Neural cell (in vitro differentiated cells): Measurements from ENCODE around the gene ZNF714.
"Not testable (repeated sequence)": the region's sequence is repeated elsewhere in the genome, so short reads cannot be mapped to it uniquely, and the experiment has no call there.

Experiments
- CTCF ChIP-seq: fragments of 450-650 bp; IDR thresholded peaks from 2 replicates; pipeline ENCODE4 v1.5.1; 2014; ENCODE audit warnings: antibody characterized with exemption, mild to moderate bottlenecking, moderate library complexity; ENCODE audit not compliant: poor library complexity, severe bottlenecking
- EP300 ChIP-seq: fragments of 450-650 bp; conservative IDR thresholded peaks from 2 replicates; pipeline ENCODE4 v1.6.1; 2014; ENCODE audit warnings: antibody characterized with exemption, mild to moderate bottlenecking, moderate library complexity; ENCODE audit not compliant: poor library complexity, severe bottlenecking
- EZH2 ChIP-seq: fragments of 200-600, 300-800 bp; shearing (Covaris generic), sonication (generic); IDR thresholded peaks from 2 replicates; pipeline ENCODE4 v1.6.1; 2014; ENCODE audit warnings: antibody characterized with exemption, low read length, borderline replicate concordance, mild to moderate bottlenecking; ENCODE audit not compliant: insufficient read depth, poor library complexity, severe bottlenecking
- MXI1 ChIP-seq: fragments of 450-650 bp; conservative IDR thresholded peaks from 2 replicates; pipeline ENCODE4 v1.6.1; 2014; ENCODE audit warnings: antibody characterized with exemption, mild to moderate bottlenecking; ENCODE audit not compliant: poor library complexity, severe bottlenecking
- POLR2AphosphoS5 ChIP-seq: IDR thresholded peaks from 2 replicates; pipeline ENCODE4 v1.6.1; 2012
- SMC3 ChIP-seq: fragments of 450-650 bp; conservative IDR thresholded peaks from 2 replicates; pipeline ENCODE4 v1.6.1; 2014; ENCODE audit warnings: antibody characterized with exemption, mild to moderate bottlenecking, moderate library complexity; ENCODE audit not compliant: poor library complexity
- TAF1 ChIP-seq: IDR thresholded peaks from 2 replicates; pipeline ENCODE4 v1.6.1; 2012; ENCODE audit warnings: low read depth

GRCh38 chr19:21141006-21141405, 59.0 kb downstream of the ZNF714 start:
- not testable (repeated sequence) for TF ChIP-seq CTCF, MXI1, TAF1, POLR2AphosphoS5, EZH2, SMC3, EP300
